GM18502 (cell line): Measurements from ENCODE around the gene CRACR2A.
A peak's percentile ranks its signal among the peaks of the same experiment; 100 is the strongest.

Source experiments
- ATAC-seq: cut with Tn5 transposase; IDR thresholded peaks from one replicate; pipeline ENCODE4 v1.9.1; 2021; ENCODE audit warnings: mild to moderate bottlenecking; ENCODE audit not compliant: unreplicated experiment, poor library complexity

Gene CRACR2A, protein sequence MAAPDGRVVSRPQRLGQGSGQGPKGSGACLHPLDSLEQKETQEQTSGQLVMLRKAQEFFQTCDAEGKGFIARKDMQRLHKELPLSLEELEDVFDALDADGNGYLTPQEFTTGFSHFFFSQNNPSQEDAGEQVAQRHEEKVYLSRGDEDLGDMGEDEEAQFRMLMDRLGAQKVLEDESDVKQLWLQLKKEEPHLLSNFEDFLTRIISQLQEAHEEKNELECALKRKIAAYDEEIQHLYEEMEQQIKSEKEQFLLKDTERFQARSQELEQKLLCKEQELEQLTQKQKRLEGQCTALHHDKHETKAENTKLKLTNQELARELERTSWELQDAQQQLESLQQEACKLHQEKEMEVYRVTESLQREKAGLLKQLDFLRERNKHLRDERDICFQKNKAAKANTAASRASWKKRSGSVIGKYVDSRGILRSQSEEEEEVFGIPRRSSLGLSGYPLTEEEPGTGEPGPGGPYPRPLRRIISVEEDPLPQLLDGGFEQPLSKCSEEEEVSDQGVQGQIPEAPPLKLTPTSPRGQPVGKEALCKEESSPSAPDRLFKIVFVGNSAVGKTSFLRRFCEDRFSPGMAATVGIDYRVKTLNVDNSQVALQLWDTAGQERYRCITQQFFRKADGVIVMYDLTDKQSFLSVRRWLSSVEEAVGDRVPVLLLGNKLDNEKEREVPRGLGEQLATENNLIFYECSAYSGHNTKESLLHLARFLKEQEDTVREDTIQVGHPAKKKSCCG

GRCh38 chr12:3752741-3753486 is at the start of gene CRACR2A:
TSS of gene CRACR2A (minus strand) at chr12:3753109. CDS start at chr12:3696999, 56,110 bp downstream.
- ATAC-seq, result peak; percentile 88

DNA sequence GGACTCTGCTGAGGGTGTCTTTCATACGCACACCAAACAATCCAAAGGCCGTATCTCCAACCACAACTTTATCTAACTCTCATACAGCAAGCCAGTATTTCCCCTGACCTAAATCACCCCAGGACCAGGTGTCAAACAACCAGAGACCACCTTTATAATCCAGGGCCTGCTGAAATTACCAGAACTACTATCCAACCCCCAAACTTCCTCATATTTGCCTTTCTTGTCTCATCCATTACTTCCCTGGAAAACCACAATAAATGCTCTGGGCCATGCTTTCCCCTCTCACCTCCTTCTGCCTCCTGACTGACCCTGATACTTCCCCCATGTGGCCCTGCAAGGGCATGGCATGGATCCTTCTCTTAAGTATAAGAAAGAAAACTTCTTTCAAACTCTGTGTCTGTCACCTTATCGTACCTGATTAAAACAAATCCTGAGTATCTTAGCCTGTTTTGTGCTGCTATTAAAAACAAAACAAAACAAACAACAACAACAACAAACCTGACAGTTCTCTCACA is 44.7 kb upstream of the CRACR2A start:
- ATAC-seq, result no peak

- ATAC-seq, result no peak
Measured at GRCh38 chr12:3795492-3796133, 42.7 kb upstream of the CRACR2A start.

DNA sequence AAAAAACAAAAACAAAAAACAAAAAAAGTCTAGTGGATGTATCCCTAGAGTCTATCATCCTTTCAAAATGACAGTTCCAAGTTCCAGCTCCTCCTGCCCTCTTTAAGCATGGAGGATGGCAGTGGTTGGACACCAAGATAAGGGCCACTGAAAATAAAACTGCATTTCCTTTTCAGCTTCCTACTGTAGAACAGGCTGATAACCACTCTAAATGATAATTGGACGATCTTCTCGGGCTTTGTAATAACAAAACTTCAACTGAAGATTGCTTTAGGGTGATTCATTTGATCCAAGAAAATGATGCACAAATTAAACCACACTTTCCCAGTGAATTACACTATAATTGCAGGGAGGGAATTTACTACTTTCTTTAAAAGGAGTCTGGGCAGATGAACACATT is 42.2 kb upstream of the CRACR2A start:
- ATAC-seq, result no peak

DNA sequence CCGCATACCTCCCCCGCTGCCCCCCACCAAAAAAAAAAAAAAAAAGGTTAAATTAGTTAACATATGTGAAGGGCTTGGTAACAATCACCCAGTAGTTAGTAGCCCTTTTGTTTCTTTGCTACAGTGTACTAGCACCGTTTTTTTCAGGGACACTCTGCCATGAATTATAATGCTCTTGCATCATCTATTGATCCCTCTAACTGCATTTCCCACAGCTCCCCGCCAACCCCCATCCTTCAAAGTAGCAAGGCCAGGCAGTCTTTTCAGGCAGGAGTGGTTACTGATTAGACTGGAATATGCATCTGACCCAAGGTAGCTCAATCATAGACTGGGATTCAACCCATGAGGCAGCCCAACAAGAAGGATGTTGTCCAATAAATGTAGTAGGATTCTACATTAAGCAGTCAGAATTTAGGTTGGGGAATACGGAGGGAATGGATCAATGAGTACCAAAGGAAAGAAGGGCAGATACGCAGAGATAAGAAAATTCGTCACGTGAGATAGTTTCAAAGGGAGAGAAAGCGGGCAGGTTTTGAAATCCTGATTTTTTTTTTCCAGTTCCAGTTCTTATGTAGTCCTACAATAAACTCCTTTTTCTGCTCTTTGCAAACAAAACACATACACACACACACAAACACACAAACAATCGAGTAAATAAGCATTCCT is 39.8 kb upstream of the CRACR2A start:
- no peak for ATAC-seq

GRCh38 chr12:3791256-3791874 is 38.5 kb upstream of the CRACR2A start:
- ATAC-seq, result no peak

GRCh38 chr12:3790642-3791041 is 37.7 kb upstream of the CRACR2A start:
- no peak for ATAC-seq

GRCh38 chr12:3789838-3790237 is 36.9 kb upstream of the CRACR2A start:
- ATAC-seq, result no peak

DNA sequence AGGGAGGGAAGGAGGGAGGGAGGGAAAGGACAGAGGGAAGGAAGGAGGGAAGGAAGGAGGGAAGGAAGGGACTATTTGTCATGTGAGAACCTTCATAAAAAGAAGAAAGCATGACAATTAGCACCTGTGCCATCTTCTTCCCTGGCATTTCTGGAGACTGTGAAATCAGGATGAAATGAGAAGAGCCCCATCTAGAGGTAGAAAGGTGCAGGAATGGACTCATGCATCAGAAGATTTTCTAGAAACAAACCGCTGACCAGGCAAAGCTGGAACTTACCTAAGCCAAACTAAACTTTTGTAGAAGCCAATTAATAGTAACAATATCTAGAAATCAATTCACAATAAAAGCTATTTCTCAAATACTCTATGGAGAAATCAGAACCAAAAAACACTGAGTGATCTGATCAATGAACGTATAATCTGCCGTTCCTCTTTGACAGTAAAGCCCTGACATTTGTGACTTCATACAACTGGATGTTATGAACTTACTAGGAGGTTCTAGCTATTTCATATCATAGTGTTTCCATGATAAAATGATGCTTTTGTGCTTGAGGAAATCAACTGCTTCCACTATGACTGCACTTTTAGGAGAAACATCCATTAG is 24.4 kb upstream of the CRACR2A start:
- ATAC-seq, result no peak

- ATAC-seq, result no peak
Measured at GRCh38 chr12:3775385-3776035, 22.6 kb upstream of the CRACR2A start.

DNA sequence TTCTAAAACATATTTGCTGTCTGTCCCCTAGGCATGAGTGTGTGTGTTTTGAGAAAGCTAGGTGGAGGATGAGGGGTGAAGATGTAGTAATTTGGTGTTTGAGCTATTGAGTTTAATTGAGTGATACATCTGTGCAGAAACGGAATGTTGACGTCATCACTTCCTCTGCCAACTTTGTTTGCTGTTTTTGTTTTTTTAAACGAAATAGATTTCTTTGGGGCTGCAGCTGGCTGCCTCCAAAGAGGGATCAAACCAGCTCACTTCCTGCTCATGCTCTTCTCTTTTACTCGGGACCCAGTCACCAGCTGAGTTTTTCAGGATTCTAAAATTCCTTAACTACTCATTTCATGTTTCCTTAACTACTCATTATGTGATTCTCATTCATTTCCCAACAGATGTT is 19.5 kb upstream of the CRACR2A start:
- ATAC-seq, result no peak

DNA sequence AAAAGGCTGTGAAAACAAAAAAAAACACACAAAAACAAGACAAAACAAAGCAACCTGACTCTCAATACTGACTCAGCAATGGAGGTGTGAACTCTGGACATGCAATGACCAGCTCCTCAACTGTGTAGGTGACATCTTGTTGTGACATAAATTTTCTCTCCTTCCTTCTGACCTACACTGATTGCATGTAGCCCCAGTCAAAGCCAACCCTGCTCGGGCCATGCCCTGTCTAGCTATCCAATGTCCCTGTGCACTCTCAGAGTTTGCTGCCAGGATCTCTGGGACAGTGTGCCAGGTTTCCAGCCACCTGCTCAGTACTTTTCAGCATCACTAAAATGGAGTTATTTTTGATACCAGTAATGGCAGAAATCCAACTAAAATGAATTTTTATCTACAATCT is 18.9 kb upstream of the CRACR2A start:
- ATAC-seq, result no peak

- no peak for ATAC-seq
Measured at GRCh38 chr12:3770891-3771290, 18.0 kb upstream of the CRACR2A start.

- no peak for ATAC-seq
Measured at GRCh38 chr12:3768911-3769447, 16.1 kb upstream of the CRACR2A start.

- ATAC-seq, result no peak
Measured at GRCh38 chr12:3761116-3761735, 8.3 kb upstream of the CRACR2A start.

DNA sequence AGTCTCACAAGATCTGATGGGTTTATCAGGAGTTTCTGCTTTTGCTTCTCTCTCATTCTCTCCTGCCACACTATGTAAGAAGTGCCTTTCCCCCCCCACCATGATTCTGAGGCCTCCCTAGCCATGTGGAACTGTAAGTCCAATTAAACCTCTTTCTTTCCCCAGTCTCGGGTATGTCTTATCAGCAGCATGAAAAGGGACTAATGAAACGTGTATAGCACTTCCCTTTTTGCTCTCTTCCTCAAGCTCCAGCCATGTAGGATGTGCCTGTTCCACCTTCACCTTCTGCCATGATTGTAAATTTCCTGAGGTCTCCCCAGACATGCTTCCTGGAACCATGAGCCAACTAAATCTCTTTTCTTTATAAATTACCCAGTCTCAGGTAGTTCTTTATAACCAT is 7.0 kb upstream of the CRACR2A start:
- ATAC-seq, result no peak

DNA sequence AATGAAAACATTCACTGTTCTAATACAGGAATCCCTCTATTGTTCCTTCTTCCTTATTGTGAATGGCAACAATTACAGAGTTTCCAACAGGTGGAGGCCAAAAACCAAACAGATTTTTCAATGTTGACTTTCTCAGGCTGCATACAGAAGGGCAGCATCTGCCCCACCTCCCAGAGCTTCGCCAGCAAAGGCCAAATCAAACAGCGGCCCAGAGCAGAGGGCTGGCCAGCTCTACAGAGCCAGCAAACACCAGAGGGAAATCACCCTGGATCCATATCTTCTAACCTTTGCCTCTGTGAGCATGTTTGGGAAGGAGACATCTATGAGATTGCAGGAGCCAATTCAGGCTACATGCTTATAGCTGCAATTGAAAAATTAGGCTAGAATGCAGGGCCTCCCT is 4.4 kb upstream of the CRACR2A start:
- no peak for ATAC-seq

DNA sequence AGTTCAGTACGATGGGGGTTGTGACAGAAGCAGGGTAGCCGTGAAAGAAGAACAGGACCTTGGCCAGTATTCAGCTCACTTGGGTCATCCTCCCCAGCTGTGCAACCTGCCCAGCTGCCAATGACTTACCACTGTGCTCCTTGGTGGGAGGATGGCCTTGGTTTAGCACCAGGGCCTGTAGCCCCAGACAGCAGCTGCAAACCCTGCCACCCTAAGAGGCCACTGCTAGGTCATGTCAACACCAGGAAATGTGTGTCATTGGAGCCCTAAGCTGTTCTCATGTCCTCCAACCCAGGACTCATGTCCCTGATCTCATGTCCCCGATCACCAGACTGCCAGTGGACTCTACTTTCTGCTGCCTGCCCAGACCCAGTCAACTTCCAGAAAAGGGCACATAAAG is 3.0 kb upstream of the CRACR2A start:
- ATAC-seq, result no peak
